Right forelimb (tissue), 1 donor: ENCODE results near the gene CYLC2.

Experiments
- DNase-seq: peaks from one replicate; pipeline ENCODE4 v3.0.0-alpha.2; 2018

Gene CYLC2

GRCh38 chr9:102995033-102995432 lies at the start of gene CYLC2:
Gene CYLC2, plus strand, starts transcription at chr9:102995333. Its CDS starts 48 bp downstream, at chr9:102995381.
- no peak for DNase-seq

GRCh38 chr9:102950346-102950745 lies 44.8 kb upstream of the CYLC2 start:
- no peak for DNase-seq

- DNase-seq, result no peak
Observed at GRCh38 chr9:102966999-102967398, 28.1 kb upstream of the CYLC2 start.

GRCh38 chr9:102967979-102968378 lies 27.2 kb upstream of the CYLC2 start:
- no peak for DNase-seq

GRCh38 chr9:102972780-102973179 lies 22.4 kb upstream of the CYLC2 start:
- DNase-seq, result no peak

GRCh38 chr9:102974530-102974929 lies 20.6 kb upstream of the CYLC2 start:
- DNase-seq, result no peak

GRCh38 chr9:102975251-102975650 lies 19.9 kb upstream of the CYLC2 start:
- no peak for DNase-seq

GRCh38 chr9:102985162-102985895 lies 9.8 kb upstream of the CYLC2 start:
- no peak for DNase-seq

GRCh38 chr9:102986425-102986824 lies 8.7 kb upstream of the CYLC2 start:
- no peak for DNase-seq

- no peak for DNase-seq
Observed at GRCh38 chr9:103003689-103004088, 8.6 kb downstream of the CYLC2 start.

- DNase-seq, result no peak
Observed at GRCh38 chr9:103014242-103014641, 19.1 kb downstream of the CYLC2 start.

GRCh38 chr9:103025796-103026195 lies 30.7 kb downstream of the CYLC2 start:
- no peak for DNase-seq

- no peak for DNase-seq
Observed at GRCh38 chr9:103037508-103038477, 42.7 kb downstream of the CYLC2 start.

- DNase-seq, result no peak
Observed at GRCh38 chr9:103041961-103042360, 46.8 kb downstream of the CYLC2 start.
